Astrocyte of the spinal cord (primary cell): ENCODE measurements around the gene OPCML.

Experiments
- DNase-seq: peaks from one replicate; pipeline ENCODE4 v3.0.0; 2011; ENCODE audit warnings: low read depth, low spot score
- H3K4me3 ChIP-seq: 2 replicates; pipeline ENCODE4 v1.5.1; 2011; ENCODE audit warnings: low read depth, mild to moderate bottlenecking, low read length, moderate library complexity
- CTCF ChIP-seq: IDR thresholded peaks from 2 replicates; pipeline ENCODE4 v1.5.1; 2012; ENCODE audit warnings: low read depth, mild to moderate bottlenecking, low read length, inconsistent platforms
- in situ Hi-C: cut with HindIII; loops from 2 replicates; pipeline ENCODE4 v1.10.0; 2017; ENCODE audit warnings: low sequenced_read_pairs

OPCML gene

GRCh38 chr11:132427611-132428010, 1104.7 kb downstream of the OPCML start:
- no peak for TF ChIP-seq CTCF
- no peak overlapping the region for H3K4me3 ChIP-seq
- peak; percentile 11 for DNase-seq
- in situ Hi-C loops, result no loop called here

GRCh38 chr11:132424433-132424832, 1107.9 kb downstream of the OPCML start:
- DNase-seq, result no peak
- in situ Hi-C loops, result no loop called here
- H3K4me3 ChIP-seq, result no peak overlapping the region
- TF ChIP-seq CTCF, result no peak

- no peak for DNase-seq
- in situ Hi-C loops, result no loop called here
- H3K4me3 ChIP-seq, result no peak overlapping the region
- no peak for TF ChIP-seq CTCF
These were observed 1109.0 kb downstream of the OPCML start for GRCh38 chr11:132423266-132423665.

GRCh38 chr11:132422722-132423121, 1109.6 kb downstream of the OPCML start:
- TF ChIP-seq CTCF, result no peak
- no peak overlapping the region for H3K4me3 ChIP-seq
- DNase-seq, result no peak
- in situ Hi-C loops, result no loop called here

- no peak overlapping the region for H3K4me3 ChIP-seq
- no peak for TF ChIP-seq CTCF
- in situ Hi-C loops, result no loop called here
- no peak for DNase-seq
These were observed 1110.7 kb downstream of the OPCML start for GRCh38 chr11:132421555-132421954.

GRCh38 chr11:132414451-132414850, 1117.8 kb downstream of the OPCML start:
- no peak for TF ChIP-seq CTCF
- in situ Hi-C loops, result no loop called here
- no peak overlapping the region for H3K4me3 ChIP-seq

GRCh38 chr11:132410383-132410782, 1121.9 kb downstream of the OPCML start:
- no peak for TF ChIP-seq CTCF
- no peak for DNase-seq
- in situ Hi-C loops, result no loop called here
- H3K4me3 ChIP-seq, result no peak overlapping the region

More at GRCh38 chr11:132414451-132414850, 1117.8 kb downstream of the OPCML start:
- no peak for DNase-seq
